ENCODE results near the gene ZNF488.

DNA sequence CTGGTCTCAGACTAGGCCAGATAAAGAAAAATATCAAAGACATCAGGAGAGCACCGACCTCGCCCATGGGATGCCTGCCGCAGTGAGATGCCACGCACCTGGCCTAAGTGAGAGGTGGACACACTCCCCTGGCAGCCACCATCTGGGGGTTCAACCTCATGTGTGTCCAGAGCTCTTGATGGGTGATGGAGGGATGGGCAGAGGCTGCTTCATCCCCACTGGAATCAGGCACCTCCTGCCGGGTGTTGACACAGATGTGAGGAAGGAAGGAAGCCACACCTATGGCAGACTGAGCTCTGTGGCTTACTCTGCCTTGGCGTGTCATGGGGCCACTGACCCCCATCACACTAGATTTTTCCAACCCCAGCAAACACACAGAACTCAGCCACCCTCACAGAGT is 11.4 kb downstream of the ZNF488 start:
- TF ChIP-seq, protein P1, sequence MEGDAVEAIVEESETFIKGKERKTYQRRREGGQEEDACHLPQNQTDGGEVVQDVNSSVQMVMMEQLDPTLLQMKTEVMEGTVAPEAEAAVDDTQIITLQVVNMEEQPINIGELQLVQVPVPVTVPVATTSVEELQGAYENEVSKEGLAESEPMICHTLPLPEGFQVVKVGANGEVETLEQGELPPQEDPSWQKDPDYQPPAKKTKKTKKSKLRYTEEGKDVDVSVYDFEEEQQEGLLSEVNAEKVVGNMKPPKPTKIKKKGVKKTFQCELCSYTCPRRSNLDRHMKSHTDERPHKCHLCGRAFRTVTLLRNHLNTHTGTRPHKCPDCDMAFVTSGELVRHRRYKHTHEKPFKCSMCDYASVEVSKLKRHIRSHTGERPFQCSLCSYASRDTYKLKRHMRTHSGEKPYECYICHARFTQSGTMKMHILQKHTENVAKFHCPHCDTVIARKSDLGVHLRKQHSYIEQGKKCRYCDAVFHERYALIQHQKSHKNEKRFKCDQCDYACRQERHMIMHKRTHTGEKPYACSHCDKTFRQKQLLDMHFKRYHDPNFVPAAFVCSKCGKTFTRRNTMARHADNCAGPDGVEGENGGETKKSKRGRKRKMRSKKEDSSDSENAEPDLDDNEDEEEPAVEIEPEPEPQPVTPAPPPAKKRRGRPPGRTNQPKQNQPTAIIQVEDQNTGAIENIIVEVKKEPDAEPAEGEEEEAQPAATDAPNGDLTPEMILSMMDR (IDR thresholded peaks at IDR 0.05 in 8 of 11, conservative IDR thresholded peaks at IDR 0.05 in 3 of 11): no peak
- no peak for TF ChIP-seq POLR2AphosphoS5 (IDR thresholded peaks at IDR 0.05)
